Esophagus squamous epithelium (tissue), 5 donors: ENCODE data around the gene FYCO1. TPM values are rescaled to one million over a fixed set of nuclear protein-coding genes. Genes with fewer than 3 reads are reported as not detected.

Experiments used
- DNase-seq: peaks from one replicate; lab custom pipeline; 2025; lab: John Stamatoyannopoulos, UW
- H3K27ac ChIP-seq, 4 donors: fragments of 200-600 bp; sonication (generic); one replicate each; pipeline ENCODE4 v1.5.1; 2016 to 2019; ENCODE audit warnings: mild to moderate bottlenecking in 1 of 4
- H3K27me3 ChIP-seq, 4 donors: fragments of 200-600 bp; sonication (generic); 1 replicate in 3 of 4; 2 replicates in 1 of 4; pipeline versions ENCODE4 v1.5.1 to v1.6.0; 2017 to 2021; ENCODE audit warnings: antibody characterized with exemption in 1 of 4
- H3K36me3 ChIP-seq, 3 donors: fragments of 200-600 bp; sonication (generic); one replicate each; pipeline ENCODE4 v1.5.1; 2016 to 2019
- H3K4me1 ChIP-seq, 3 donors: fragments of 200-600 bp; sonication (generic); one replicate each; pipeline ENCODE4 v1.5.1; 2017 to 2019
- H3K4me3 ChIP-seq, 4 donors: fragments of 200-600 bp; sonication (generic); 1 replicate in 3 of 4; 2 replicates in 1 of 4; pipeline ENCODE4 v1.5.1; 2016 to 2019; ENCODE audit warnings: mild to moderate bottlenecking in 2 of 4, moderate library complexity in 1 of 4
- H3K9me3 ChIP-seq, 3 donors: fragments of 200-600 bp; sonication (generic); one replicate each; pipeline ENCODE4 v1.5.1; 2016 to 2019
- CTCF ChIP-seq, 6 experiments: fragments of 450-650 bp in 4 of 6; fragments of 200-600 bp in 2 of 6; sonication (generic) in 2 of 6; IDR thresholded peaks; one replicate each; pipeline ENCODE4 v1.5.1; 2016 to 2019; ENCODE audit warnings: antibody characterized with exemption in 6 of 6, mild to moderate bottlenecking in 4 of 6, moderate library complexity in 4 of 6
- POLR2A ChIP-seq, 4 donors: fragments of 450-650 bp; IDR thresholded peaks; one replicate each; pipeline ENCODE4 v1.6.1; 2017; ENCODE audit warnings: antibody characterized with exemption in 4 of 4, mild to moderate bottlenecking in 4 of 4, moderate library complexity in 3 of 4
- WGBS, 2 donors: methylation state at CpG; one replicate each; pipeline ENCODE4 v1.1.5; 2018; 5-methylcytosine and 5-hydroxymethylcytosine counted together
- intact Hi-C: fragments of 100-400 bp; cut with DNase I; formaldehyde crosslinking; loops from one replicate; pipeline ENCODE4 v1.15.0; 2022
- total RNA-seq, 4 donors: library from RNA; depleted of rRNA; stranded (reverse); fragments of >200 nt; gene quantifications; one replicate each; pipeline ENCODE4 v1.1.0, GENCODE V29; 2016
- donor health status: DM: yes; HTN: yes; CAD: no.

FYCO1 gene
- total RNA-seq, 4 donors from 2014 or later: 17.8 to 33.3 (median 25.0) TPM

GRCh38 chr3:45987368-45988291 is 8.0 kb downstream of the FYCO1 start:
- WGBS, 2 donors: 27 to 45% methylated on average over 4 to 7 of the region's 8 CpGs
- intact Hi-C loops: no loop called here
- Histone ChIP-seq H3K27ac (peak overlapping the region; percentile 78 to 88 (median 82)), H3K4me3 (peak overlapping the region in 1 of 4 donors; percentile 8), H3K27me3 (no peaks in the 10 kb centered on the region), H3K36me3 (peaks cover 0 to 27% (median 5%) of the 10 kb centered on the region in 3 donors), H3K9me3 (no peaks in the 10 kb centered on the region), H3K4me1 (peaks cover 41 to 92% (median 71%) of the 10 kb centered on the region in 3 donors)
- no peak for DNase-seq
- no peak for TF ChIP-seq POLR2A (IDR thresholded peaks at IDR 0.05)
- no peak for TF ChIP-seq CTCF (IDR thresholded peaks at IDR 0.05)

GRCh38 chr3:45986303-45986982 is 9.2 kb downstream of the FYCO1 start:
- DNase-seq: no peak
- Histone ChIP-seq H3K27ac (peak overlapping the region; percentile 78 to 88 (median 82)), H3K4me3 (no peak overlapping the region), H3K4me1 (peaks cover 36 to 80% (median 59%) of the 10 kb centered on the region in 3 donors), H3K36me3 (peaks cover 0 to 39% (median 5%) of the 10 kb centered on the region in 3 donors), H3K27me3 (no peaks in the 10 kb centered on the region), H3K9me3 (no peaks in the 10 kb centered on the region)
- intact Hi-C loops: no loop called here
- no peak for TF ChIP-seq CTCF (IDR thresholded peaks at IDR 0.05)
- WGBS, 2 donors: 11 to 80% methylated on average over 2 to 3 of the region's 5 CpGs

GRCh38 chr3:45985532-45986302 is 9.9 kb downstream of the FYCO1 start:
- H3K27me3 ChIP-seq: no peaks in the 10 kb centered on the region

More at GRCh38 chr3:45985532-45986302, 9.9 kb downstream of the FYCO1 start:
- Histone ChIP-seq H3K4me1 (peaks cover 36 to 73% (median 57%) of the 10 kb centered on the region in 3 donors), H3K27ac (peak overlapping the region; percentile 78 to 88 (median 82)), H3K4me3 (no peak overlapping the region), H3K36me3 (peaks cover 0 to 46% (median 5%) of the 10 kb centered on the region in 3 donors), H3K9me3 (no peaks in the 10 kb centered on the region)
- DNase-seq: no peak
- intact Hi-C loops: no loop called here
- TF ChIP-seq CTCF (IDR thresholded peaks at IDR 0.05): no peak
- TF ChIP-seq POLR2A (IDR thresholded peaks at IDR 0.05): no peak
- 84 to 90% methylated on average over 9 of the region's 13 CpGs for WGBS, 2 donors
